Erythroblast (primary cell): Measurements from ENCODE around the gene LYPD5.
"Not testable (repeated sequence)": the region's sequence is repeated elsewhere in the genome, so short reads cannot be mapped to it uniquely, and the experiment has no call there.

Source experiments
- DNase-seq, 2 experiments: peaks; one replicate each; lab custom pipeline; 2025; lab: John Stamatoyannopoulos, UW
- GATA1 ChIP-seq: IDR thresholded peaks from 2 replicates; pipeline ENCODE4 v1.6.1; 2011; ENCODE audit warnings: low read depth, mild to moderate bottlenecking, control low read depth, low read length, moderate library complexity
- POLR2A ChIP-seq: IDR thresholded peaks from 2 replicates; pipeline ENCODE4 v1.6.1; 2011; ENCODE audit warnings: mild to moderate bottlenecking, low read length

LYPD5 gene

DNA sequence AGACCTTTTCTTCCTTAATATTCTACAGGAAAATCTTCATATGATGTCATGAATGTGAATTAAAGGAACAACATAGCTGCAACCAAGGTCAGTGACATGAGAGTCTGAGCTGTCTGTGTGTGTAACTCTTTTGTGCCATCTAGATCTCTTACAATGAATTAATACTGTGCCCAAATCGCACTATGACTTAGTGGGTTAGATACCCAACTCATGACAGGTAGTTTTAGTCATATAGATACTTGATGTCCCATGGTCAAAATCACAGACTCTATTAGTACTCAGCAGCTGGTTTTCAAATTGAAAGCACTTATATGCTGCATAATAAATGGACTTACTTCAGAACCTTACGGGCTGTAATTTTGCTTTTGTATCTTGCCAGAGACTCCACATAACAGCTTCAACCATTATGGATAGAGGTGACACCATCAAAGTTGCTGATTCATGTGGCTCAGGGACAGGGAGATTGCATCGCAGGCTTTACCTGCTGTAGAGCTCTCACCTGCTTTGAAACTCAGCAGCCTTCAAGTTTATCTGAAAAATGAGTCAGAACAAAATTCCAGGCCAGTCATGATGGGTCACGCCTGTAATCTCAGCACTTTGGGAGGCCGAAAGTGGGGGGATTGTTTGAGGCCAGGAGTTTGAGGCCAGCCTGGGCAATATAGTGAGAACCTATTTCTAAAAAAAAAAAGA, 12.6 kb upstream of the LYPD5 start:
- TF ChIP-seq POLR2A: no peak
- TF ChIP-seq GATA1: no peak
- DNase-seq: no peak

DNA sequence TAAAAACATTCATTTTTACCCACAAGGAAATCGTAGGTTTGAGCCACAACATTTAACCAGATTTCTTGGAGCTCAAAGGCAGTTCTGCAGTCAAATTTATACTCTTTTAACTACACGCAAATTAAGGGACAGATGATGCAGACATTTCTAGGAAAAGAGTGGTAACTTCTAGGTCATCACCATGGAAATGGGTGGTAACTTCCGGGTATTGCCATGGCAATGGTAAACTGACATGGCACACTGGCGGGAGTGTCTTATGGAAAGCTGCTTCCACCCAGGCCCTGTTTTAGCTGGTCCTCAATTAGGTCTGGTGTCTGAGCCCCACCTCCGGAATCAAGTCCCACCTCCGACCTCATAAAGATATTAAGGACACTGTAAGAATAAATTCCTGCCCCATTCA, 10.4 kb upstream of the LYPD5 start:
- no peak for DNase-seq
- TF ChIP-seq POLR2A (no peak), GATA1 (no peak)

DNA sequence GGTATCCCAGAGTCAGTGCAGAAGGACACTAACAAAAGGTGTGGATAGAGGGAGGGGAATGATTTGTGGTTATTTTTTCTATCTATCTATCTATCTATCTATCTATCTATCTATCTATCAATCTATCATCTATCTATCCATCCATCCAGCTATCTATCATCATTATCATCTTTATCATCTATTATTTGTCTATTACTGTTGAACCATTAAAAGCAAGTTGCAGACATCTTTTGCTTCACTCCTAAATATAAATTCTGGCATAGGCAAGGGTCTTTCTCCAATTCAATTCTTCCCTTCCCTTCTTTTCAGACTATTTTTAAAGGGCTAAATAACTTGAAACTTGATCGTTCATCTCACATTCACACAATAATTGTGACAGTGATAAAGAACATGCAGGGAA, 10.0 kb upstream of the LYPD5 start:
- TF ChIP-seq POLR2A (no peak), GATA1 (no peak)
- DNase-seq: no peak

DNA sequence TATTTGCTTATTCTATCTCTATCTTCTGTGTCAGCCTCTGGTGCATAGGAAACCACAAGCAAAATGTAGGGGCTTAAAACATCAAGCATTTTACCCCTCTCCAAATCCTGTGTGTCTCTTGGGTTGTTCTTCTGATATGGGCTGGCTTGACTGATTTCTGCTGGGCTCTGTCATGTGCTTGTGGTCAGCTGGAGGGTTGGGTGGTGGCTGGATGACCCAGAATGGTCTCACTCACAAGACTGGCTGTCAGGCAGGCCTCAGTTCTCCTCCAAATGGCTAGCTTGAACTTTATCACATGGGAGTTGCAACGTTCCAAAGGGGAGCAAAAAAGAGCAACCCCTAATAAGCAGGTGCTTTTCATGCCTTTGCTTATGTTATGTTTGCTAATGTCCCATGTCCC, 9.6 kb upstream of the LYPD5 start:
- DNase-seq: peak in 1 of 2 experiments; percentile 16
- TF ChIP-seq GATA1 (no peak), POLR2A (no peak)

DNA sequence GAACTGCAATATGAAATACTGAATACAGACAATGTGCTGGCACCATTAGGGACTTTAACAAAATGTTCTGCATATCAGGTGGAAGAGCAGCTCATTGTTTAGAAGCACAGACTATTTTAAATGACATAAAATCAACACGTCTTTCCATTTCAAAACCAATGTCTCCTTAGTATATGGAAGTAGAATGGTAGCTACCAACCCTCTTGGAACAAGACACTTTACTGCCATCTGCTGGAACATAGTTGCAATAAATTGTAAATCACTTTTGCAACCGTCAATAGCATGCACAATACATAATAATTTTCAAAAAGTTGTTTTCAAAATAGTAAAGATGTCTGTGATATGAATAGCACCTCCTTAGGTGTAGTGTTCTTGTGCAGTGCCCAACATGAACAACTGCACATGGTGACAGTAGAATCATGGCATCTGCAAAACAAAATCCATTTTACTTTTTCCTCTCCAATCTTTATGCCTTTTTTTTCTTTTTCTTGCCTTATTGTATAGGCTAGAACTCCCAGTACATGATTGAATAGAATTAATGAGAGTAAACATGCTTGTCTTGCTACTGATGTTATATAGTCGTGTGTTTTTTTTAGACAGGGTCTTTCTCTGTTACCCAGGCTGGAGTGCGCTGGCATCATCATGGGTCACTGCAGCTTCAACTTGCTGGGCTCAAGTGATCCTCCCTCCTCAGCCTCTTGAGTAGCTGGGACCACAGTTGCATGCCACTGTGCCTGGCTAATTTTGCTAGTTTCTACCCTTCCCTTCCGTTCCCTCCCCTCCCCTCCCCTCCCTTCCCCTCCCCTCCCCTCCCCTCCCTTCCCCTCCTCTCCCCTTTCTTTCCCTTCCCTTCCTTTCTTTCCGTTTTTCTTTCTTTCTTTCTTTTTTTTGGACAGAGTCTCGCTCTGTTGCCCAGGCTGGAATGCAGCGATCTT, 7.8 kb upstream of the LYPD5 start:
- DNase-seq: peak; percentile 62 to 74
- TF ChIP-seq GATA1: no peak
- no peak for TF ChIP-seq POLR2A

DNA sequence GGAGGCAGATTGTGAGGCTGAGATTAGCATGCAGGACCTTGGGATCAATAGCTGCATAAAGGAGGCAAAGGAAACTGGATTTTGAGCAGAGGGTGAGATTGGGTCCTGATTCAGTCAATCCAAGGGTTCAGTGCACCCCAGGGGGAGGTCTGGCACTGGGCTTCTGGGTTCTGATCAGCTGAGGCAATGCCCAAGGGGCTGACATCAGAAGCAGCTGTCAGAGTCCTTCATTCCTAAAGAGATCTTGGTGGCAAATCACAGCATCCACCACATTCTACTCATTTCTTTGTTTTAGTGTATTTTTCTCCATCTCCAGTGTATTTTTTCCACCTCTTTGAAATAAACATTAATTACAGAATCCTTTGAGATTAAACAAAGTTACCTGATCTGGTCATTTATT, 5.4 kb upstream of the LYPD5 start:
- no peak for TF ChIP-seq GATA1
- no peak for TF ChIP-seq POLR2A

DNA sequence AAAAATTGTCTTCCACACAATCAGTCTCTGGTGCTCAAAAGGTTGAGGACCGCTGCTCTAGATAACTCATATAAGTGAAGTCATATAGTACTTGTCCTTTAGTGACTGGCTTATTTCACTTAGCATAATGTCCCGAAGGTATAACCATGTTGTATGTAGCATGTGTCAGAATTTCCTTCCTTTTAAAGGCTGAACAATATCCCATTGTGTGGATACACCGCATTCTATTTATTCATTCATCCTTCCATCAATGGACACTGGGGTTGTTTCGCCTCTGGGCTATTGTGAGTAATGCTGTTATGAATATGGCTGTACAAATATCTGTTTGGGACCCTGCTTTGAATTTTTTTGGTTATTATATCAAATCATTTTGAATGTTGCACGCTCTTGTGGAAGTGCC, 4.6 kb upstream of the LYPD5 start:
- TF ChIP-seq POLR2A (no peak), GATA1 (no peak)
- DNase-seq: no peak

More for the DNA sequence above, 5.4 kb upstream of the LYPD5 start:
- no peak for DNase-seq

DNA sequence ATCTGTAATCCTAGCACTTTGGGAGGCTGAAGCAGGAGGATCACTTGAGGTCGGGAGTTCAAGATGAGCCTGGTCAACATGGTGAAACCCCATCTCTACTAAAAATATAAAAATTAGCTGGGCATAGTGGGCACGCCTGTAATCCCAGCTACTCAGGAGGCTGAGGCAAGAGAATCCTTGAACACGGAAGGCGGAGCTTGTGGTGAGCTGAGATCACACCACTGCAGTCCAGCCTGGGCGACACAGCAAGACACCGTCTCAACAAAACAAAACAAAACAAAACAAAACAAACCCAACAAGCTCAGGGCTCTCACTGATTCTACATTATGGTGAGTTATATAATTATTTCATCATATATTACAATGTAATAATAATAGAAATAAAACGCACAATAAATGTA, 4.2 kb upstream of the LYPD5 start:
- DNase-seq: not testable (repeated sequence)

DNA sequence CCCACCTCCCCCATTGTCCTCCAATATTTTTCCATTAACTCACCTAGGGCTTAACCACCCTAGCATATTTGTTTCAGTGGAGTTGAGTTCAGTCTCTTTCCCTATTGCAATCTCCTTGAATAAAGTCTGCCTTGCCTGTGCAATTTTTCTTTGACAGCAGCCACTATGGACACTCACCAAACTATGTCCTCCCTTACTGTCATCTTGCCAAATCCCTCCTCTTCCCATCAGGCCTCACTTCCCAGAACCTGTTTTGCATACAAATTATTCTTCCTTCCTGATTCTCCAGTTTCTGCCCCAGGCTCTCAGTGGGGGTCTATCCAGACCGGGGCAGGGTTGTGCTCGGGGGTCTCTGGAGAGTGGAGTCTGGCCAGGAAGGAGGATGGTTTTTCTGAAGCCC, 2.2 kb upstream of the LYPD5 start:
- no peak for DNase-seq
- TF ChIP-seq GATA1: no peak
- no peak for TF ChIP-seq POLR2A

DNA sequence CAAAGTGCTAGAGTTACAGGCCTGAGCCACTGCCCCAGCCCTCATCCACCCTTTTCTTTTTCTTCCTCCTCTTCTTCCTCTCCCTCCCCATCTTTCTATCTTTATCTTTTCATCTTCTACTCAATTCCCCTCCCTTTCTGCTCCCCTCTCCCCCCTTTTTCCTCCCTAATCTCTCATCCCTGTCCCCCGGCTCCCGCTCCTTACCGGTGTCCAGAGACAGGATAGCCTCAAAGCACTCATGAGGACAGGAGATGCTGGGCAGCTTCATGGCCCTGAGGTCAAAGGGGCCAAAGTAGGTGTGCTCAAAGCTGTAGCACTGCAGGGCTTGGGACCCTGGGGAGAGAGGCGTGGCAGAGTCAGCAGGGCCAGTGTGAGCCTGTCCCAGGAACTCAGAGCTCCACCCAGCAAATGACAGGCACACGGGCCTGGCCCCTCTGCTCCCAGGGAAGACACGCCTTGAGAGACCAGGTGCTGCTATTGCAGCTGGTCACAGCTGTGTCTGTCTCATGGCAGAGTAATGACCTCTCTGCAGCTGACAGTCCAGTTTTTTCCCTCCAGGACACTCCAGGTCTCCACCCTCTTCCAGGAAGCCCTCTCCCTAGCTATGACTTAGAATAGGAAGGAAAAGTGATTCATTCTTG, 2.6 kb downstream of the LYPD5 start:
- TF ChIP-seq POLR2A (no peak), GATA1 (no peak)
- DNase-seq: no peak

DNA sequence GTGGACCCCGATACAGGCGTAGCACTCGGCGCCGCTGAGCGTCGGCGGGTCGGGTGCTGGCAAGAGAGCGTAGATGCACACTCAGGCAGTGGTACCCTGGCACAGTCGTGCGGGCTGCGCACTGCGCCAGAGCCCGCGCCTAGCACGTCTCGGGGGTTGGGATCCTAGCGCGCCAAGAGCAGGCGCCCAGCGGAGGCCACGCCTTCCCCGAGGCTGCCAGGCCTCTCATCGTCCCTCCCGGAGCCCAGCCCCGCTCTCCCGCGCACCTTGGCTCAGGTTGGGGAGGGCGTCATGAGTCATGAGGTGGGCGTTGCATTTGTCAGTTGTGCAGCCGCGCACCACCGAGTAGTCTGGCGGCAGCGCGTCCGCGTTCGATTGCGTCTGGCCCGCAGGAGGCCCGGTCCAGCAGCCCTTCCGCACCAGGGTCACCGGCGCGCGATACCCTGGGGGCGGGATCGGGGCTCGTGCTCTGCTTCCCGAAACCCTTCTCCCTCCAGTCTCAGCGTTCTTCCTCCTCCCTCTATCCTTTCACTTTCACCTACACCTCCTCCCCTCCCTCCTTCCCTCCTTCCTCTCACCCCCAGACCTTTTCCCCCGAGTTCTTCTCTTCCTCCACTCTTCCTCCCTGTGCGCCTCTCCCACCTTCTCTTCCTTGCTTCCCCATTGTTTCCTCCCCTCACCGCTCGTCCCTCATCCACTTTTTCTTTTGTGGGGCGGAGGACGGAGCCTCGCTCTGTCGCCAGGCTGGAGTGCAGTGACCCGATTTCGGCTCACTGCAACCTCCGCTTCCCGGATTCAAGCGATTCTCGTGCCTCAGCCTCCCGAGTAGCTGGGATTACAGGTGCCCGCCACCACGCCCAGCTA, 3.5 kb downstream of the LYPD5 start:
- TF ChIP-seq GATA1: no peak
- no peak for TF ChIP-seq POLR2A

DNA sequence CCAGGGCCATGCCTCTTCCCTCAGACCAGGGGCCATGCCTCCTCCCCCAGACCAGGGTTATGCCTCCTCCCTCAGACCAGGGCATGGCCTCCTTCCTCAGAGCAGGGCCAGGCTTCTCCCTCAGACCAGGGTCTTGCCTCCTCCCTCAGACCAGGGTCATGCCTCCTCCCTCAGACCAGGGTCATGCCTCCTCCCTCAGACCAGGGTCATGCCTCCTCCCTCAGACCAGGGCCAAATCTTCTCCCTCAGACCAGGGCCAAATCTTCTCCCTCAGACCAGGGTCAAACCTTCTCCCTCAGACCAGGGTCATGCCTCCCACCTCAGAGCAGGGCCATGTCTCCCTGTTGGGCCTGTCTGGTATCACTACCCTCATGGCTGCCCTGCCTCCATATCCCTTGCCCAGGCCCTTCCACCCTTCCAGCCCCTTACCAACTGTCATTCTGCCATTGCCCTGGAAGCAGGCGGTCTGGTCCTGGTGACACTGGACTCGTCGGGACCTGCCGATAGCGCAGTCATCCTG, 4.2 kb downstream of the LYPD5 start:
- peak in 1 of 2 experiments; percentile 19 for DNase-seq

More for the DNA sequence above, 3.5 kb downstream of the LYPD5 start:
- peak; percentile 32 to 38 for DNase-seq

DNA sequence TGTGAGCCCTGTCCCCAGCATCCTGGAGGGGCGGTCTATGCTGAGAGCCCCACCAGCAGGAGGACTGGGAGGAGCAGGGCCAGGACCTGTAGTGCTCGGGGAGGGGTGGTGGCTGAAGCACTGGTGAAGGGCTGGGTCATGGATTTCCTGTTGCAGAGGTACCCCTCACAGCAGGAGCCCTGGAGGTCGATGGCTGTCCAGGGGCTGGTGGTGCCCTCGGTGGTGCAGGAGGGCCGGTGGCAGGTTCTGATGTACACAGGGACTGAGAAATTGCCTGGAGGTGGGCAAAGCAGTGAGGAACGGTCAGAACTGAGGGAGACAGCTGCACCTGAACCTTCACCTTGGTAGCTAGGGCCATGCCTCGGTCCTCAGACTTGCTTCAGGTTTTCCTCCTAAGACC, 4.7 kb downstream of the LYPD5 start:
- TF ChIP-seq POLR2A (no peak), GATA1 (no peak)
- no peak for DNase-seq

More for the DNA sequence above, 4.2 kb downstream of the LYPD5 start:
- TF ChIP-seq GATA1 (no peak), POLR2A (no peak)
